Esophagus (tissue), 2 donors: ENCODE measurements around the gene DHODH. TPM values are rescaled to one million over a fixed set of nuclear protein-coding genes. Genes with fewer than 3 reads are reported as not detected.

Source experiments
- H3K27ac ChIP-seq, 2 donors: one replicate each; pipeline ENCODE4 v1.5.1; 2013; ENCODE audit warnings: low read depth in 2 of 2, mild to moderate bottlenecking in 2 of 2, inconsistent platforms in 1 of 2, low read length in 1 of 2, moderate library complexity in 1 of 2
- H3K27me3 ChIP-seq, 2 donors: one replicate each; pipeline ENCODE4 v1.6.1; 2013; ENCODE audit warnings: low read length in 2 of 2, control low read depth in 1 of 2, mild to moderate bottlenecking in 1 of 2; ENCODE audit not compliant: insufficient read depth in 2 of 2, control insufficient read depth in 1 of 2
- H3K36me3 ChIP-seq, 2 donors: one replicate each; pipeline ENCODE4 v1.6.1; 2013; ENCODE audit warnings: low read length in 1 of 2; ENCODE audit not compliant: control insufficient read depth in 2 of 2, insufficient read depth in 2 of 2
- H3K4me1 ChIP-seq, 2 donors: one replicate each; pipeline ENCODE4 v1.6.1; 2013; ENCODE audit warnings: low read length in 1 of 2; ENCODE audit not compliant: control insufficient read depth in 2 of 2, insufficient read depth in 2 of 2
- H3K4me3 ChIP-seq, 2 donors: one replicate each; pipeline ENCODE4 v1.5.1; 2013; ENCODE audit warnings: low read length in 2 of 2, mild to moderate bottlenecking in 2 of 2, low read depth in 1 of 2, moderate library complexity in 1 of 2
- H3K9me3 ChIP-seq, 2 donors: one replicate each; pipeline ENCODE4 v1.6.1; 2013; ENCODE audit warnings: mild to moderate bottlenecking in 2 of 2, low read depth in 1 of 2, low read length in 1 of 2, moderate library complexity in 1 of 2; ENCODE audit not compliant: control insufficient read depth in 2 of 2, insufficient read depth in 1 of 2
- WGBS, 2 donors: extraction: QIAGEN DNeasy Blood & Tissue Kit; methylation state at CpG; one replicate each; pipeline ENCODE4 v1.1.7; 2013; 5-methylcytosine and 5-hydroxymethylcytosine counted together
- polyA plus RNA-seq, 2 donors: library from polyadenylated mRNA; stranded (reverse); fragments of 200-250 nt; gene quantifications; one replicate each; pipeline ENCODE4 v1.2.3, GENCODE V29; 2013
- donor health status: healthy with polysubstance abuse.
- donor health status: Bipolar disorder and iron deficiency.

The DHODH gene
- polyA plus RNA-seq, 2 donors = 3.1 to 5.6 TPM

- peaks cover 7 to 29% of the 10 kb centered on the region in 2 donors for H3K36me3 ChIP-seq
Observed at GRCh38 chr16:72025404-72026114, 17.0 kb downstream of the DHODH start.

GRCh38 chr16:72027669-72028378, 19.3 kb downstream of the DHODH start:
- H3K4me3 ChIP-seq = no peak overlapping the region
- WGBS, 2 donors = 92 to 94% methylated on average over 6 of the region's 6 CpGs

More at GRCh38 chr16:72025404-72026114, 17.0 kb downstream of the DHODH start:
- WGBS, 2 donors = 84 to 90% methylated on average over 18 to 19 of the region's 19 CpGs
- Histone ChIP-seq H3K9me3 (no peaks in the 10 kb centered on the region), H3K4me1 (no peaks in the 10 kb centered on the region), H3K4me3 (no peak overlapping the region), H3K27ac (no peak overlapping the region), H3K27me3 (no peaks in the 10 kb centered on the region)

DNA sequence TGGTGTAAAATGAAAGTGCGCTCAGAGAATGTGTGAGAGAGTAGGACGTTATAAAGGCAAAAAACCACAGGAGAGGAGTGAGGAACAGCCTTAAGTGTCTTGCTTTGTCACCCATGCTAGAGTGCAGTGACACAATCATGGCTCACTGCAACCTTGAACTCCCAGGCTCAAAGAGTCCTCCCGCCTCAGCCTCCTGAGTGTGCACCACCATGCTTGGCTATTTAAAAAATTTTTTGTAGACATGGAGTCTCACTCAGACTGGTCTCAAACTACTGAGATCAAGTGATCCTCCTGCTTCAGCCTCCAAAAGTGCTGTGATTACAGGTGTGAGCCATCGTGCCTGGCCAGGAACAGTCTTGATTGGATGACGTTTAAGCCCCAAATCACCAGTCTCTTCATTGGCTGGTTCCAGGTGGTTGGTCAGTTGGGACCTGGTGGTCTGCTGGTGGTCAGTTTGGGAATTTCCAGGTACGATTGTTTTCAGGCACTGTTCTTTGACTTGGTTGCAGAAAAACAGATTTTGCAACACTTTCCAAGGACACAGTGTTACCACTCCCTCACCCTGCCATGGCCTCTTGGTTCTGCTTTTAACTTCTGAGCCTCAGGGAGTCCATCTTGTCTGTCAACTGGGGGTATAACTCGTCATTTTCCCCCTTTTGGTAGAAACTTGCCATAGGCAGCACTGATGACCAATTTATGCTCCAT, 21.2 kb downstream of the DHODH start:
- Histone ChIP-seq H3K36me3 (peaks cover 10 to 12% of the 10 kb centered on the region in 2 donors), H3K27me3 (no peaks in the 10 kb centered on the region)
- 89 to 92% methylated on average over 7 of the region's 7 CpGs for WGBS, 2 donors

More at GRCh38 chr16:72027669-72028378, 19.3 kb downstream of the DHODH start:
- H3K36me3 ChIP-seq = peaks cover 7 to 19% of the 10 kb centered on the region in 2 donors
- no peak overlapping the region for H3K27ac ChIP-seq
- no peaks in the 10 kb centered on the region for H3K4me1 ChIP-seq
- no peaks in the 10 kb centered on the region for H3K27me3 ChIP-seq
- no peaks in the 10 kb centered on the region for H3K9me3 ChIP-seq

DNA sequence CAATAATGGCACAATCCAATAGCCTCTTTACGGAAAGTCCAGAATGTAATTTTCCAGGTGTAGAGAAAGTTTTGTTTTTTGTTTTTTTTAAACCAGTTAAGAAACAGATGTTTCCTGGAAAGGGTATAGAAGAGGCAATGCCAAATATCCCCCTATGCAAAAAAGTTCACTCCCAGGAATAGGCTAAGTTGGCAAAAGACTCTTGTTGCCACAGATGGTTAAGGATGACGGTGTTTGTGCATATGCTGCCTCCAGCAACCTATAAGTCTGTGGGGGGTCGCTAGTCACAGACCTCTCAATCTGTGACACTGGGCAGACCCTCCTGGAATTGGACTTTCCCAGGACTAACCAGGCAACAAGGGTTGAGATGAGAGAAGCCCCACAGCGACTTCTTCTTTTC, 24.9 kb downstream of the DHODH start:
- Histone ChIP-seq H3K27ac (no peak overlapping the region), H3K9me3 (no peaks in the 10 kb centered on the region), H3K4me1 (no peaks in the 10 kb centered on the region), H3K36me3 (peaks cover 4% of the 10 kb centered on the region in 2 donors), H3K4me3 (no peak overlapping the region), H3K27me3 (no peaks in the 10 kb centered on the region)
- 85 to 87% methylated on average over 4 of the region's 4 CpGs for WGBS, 2 donors

More for the DNA sequence above, 21.2 kb downstream of the DHODH start:
- no peaks in the 10 kb centered on the region for H3K4me1 ChIP-seq
- H3K9me3 ChIP-seq = no peaks in the 10 kb centered on the region
- H3K27ac ChIP-seq = no peak overlapping the region
- no peak overlapping the region for H3K4me3 ChIP-seq

DNA sequence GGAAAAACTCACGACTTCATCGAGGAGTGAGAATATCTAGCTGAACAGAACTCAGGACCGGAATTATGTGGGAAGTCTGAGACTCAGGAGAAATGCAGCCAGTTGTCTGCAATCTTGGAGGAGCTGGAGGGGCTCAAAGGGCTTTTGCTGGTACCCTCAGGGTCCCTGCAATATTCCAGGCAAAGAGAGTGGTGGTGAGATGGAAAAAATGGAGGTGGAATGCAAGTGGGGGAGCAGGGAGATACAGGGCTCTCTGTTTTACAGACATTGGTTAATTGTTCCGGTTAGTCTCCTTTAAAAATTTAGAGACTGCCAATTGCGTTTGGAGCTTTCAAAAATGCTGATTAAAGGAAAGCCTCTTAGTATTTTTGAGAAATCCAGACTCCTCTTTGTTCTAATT, 27.6 kb downstream of the DHODH start:
- Histone ChIP-seq H3K36me3 (peaks cover 2 to 4% of the 10 kb centered on the region in 2 donors), H3K4me3 (no peak overlapping the region), H3K9me3 (no peaks in the 10 kb centered on the region), H3K4me1 (no peaks in the 10 kb centered on the region), H3K27me3 (no peaks in the 10 kb centered on the region), H3K27ac (no peak overlapping the region)
- WGBS, 2 donors = 87 to 88% methylated on average over 5 of the region's 5 CpGs

DNA sequence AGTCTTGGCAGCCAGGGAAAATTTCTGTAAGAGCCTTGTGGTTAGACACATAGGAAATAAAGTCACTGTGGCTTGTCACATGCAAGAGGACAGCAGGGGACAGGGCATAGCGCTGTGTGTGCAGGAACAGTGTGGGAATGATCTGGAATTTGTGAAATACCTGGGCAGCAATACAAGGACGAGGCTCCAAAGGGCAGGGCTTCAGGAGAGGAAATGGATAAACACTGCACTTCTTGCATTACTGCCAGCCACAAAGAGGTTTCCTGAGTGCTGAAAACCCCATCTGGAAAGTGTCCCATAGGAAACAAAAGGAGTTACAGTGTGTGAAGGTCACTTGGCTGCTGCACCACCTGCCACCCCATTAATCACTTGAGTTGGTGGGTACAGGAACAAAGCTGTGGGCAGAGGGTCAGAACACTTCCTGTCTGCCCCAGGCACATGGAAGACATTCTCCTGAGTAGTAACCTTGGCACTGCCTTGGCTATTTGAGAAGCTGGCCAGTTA, 33.7 kb downstream of the DHODH start:
- Histone ChIP-seq H3K27ac (no peak overlapping the region), H3K36me3 (peaks cover 2 to 8% of the 10 kb centered on the region in 2 donors), H3K4me3 (no peak overlapping the region), H3K9me3 (no peaks in the 10 kb centered on the region), H3K27me3 (no peaks in the 10 kb centered on the region), H3K4me1 (no peaks in the 10 kb centered on the region)
- WGBS, 2 donors = 47 to 69% methylated on average over 2 of the region's 2 CpGs

DNA sequence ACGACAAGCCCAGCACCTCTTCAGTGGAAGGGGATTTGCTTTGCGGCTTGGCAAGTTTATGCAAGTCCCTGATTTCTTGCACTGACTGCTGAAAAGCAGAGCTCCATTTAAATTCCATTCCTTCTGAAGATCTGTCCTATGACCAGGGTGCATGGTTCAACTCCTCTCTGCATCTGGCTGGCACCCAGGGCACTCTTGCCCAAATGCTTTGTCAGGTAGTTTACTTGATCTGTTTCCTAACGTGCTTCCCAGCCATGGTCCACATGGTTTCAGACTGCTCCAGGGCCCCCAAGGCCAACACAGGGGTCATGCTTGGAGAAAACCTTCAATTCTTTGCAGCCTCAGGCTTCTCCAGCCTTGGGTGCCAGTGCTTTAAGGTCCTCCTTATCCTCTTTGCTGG, 34.5 kb downstream of the DHODH start:
- Histone ChIP-seq H3K27ac (no peak overlapping the region), H3K36me3 (peaks cover 2 to 8% of the 10 kb centered on the region in 2 donors), H3K4me3 (no peak overlapping the region), H3K27me3 (no peaks in the 10 kb centered on the region), H3K4me1 (no peaks in the 10 kb centered on the region), H3K9me3 (no peaks in the 10 kb centered on the region)
- WGBS, 2 donors = 53 to 61% methylated on average over 3 of the region's 3 CpGs

DNA sequence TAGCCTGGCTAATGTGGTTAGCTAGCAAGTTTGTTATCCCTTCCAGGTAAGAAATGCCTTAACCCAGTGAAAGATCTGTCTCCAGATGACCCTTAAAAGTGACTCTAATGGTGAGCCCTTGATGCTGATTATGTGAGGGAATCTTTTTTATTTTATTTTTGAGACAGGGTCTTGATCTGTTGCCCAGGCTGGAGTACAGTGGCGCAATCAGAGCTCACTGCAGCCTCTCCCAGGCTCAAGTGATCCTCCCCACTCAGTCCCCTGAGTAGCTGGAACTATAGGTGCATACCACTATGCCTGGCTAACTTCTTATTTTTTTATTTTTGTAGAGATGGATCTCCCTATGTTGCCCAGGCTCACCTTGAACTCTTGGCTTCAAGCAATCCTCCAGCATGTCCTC, 35.0 kb downstream of the DHODH start:
- Histone ChIP-seq H3K27ac (no peak overlapping the region), H3K36me3 (peaks cover 2 to 8% of the 10 kb centered on the region in 2 donors), H3K4me1 (no peaks in the 10 kb centered on the region), H3K4me3 (no peak overlapping the region), H3K27me3 (no peaks in the 10 kb centered on the region), H3K9me3 (no peaks in the 10 kb centered on the region)
- WGBS, 2 donors = 93 to 100% methylated on average over 1 of the region's 1 CpG

GRCh38 chr16:72044296-72044695, 35.8 kb downstream of the DHODH start:
- H3K4me1 ChIP-seq = no peaks in the 10 kb centered on the region
- no peak overlapping the region for H3K27ac ChIP-seq
- no peaks in the 10 kb centered on the region for H3K27me3 ChIP-seq
- H3K9me3 ChIP-seq = no peaks in the 10 kb centered on the region
- H3K36me3 ChIP-seq = peaks cover 2 to 8% of the 10 kb centered on the region in 2 donors
- H3K4me3 ChIP-seq = no peak overlapping the region
- 69% methylated on average over 6 of the region's 6 CpGs for WGBS, 2 donors
